Naive B cell (primary cell): ENCODE data around the gene MIB1. TPM values are rescaled to one million over a fixed set of nuclear protein-coding genes. Genes with fewer than 3 reads are reported as not detected.

Source experiments
- ATAC-seq, 2 donors: fragments of 150-1000 bp; cut with Tn5 transposase; 2 replicates each; pipeline ENCODE4 v1.10.0; 2021; ENCODE audit warnings: low read depth in 2 of 2, mild to moderate bottlenecking in 2 of 2, moderate library complexity in 2 of 2
- DNase-seq: peaks from one replicate; pipeline ENCODE4 v3.0.0; 2022
- H3K27ac Mint-ChIP-seq, 6 donors: one replicate each; pipeline ENCODE4 v1.8.0; 2020 to 2022; ENCODE audit warnings: mild to moderate bottlenecking in 6 of 6, mixed read lengths in 6 of 6, moderate library complexity in 5 of 6, inconsistent platforms in 2 of 6
- H3K27me3 Mint-ChIP-seq, 3 donors: one replicate each; pipeline ENCODE4 v1.8.0; 2021 to 2022; ENCODE audit warnings: mixed read lengths in 3 of 3, mild to moderate bottlenecking in 1 of 3
- H3K36me3 Mint-ChIP-seq, 2 donors: one replicate each; pipeline ENCODE4 v1.8.0; 2020 to 2022; ENCODE audit warnings: mixed read lengths in 2 of 2, inconsistent platforms in 1 of 2, mild to moderate bottlenecking in 1 of 2
- H3K4me1 Mint-ChIP-seq, 3 donors: one replicate each; pipeline ENCODE4 v1.8.0; 2020 to 2022; ENCODE audit warnings: mixed read lengths in 3 of 3, inconsistent platforms in 1 of 3, mild to moderate bottlenecking in 1 of 3, moderate library complexity in 1 of 3
- H3K4me3 Mint-ChIP-seq, 8 donors: one replicate each; pipeline ENCODE4 v1.8.0; 2020 to 2022; ENCODE audit warnings: mild to moderate bottlenecking in 8 of 8, mixed read lengths in 8 of 8, moderate library complexity in 8 of 8, inconsistent platforms in 2 of 8
- H3K9me3 Mint-ChIP-seq, 7 donors: one replicate each; pipeline ENCODE4 v1.8.0; 2020 to 2022; ENCODE audit warnings: mixed read lengths in 7 of 7, mild to moderate bottlenecking in 5 of 7, inconsistent platforms in 2 of 7, moderate library complexity in 1 of 7
- polyA plus RNA-seq, 6 donors: library from polyadenylated mRNA; unstranded; fragments of 300-500 nt; fragmentation: Illumina TruSeq; gene quantifications; one replicate each; pipeline ENCODE4 v1.2.3, GENCODE V29; 2021; ENCODE audit warnings: low read depth in 6 of 6

Gene MIB1
- polyA plus RNA-seq, 6 donors from 2014 or later = 2.6 to 6.1 (median 4.1) TPM

DNA sequence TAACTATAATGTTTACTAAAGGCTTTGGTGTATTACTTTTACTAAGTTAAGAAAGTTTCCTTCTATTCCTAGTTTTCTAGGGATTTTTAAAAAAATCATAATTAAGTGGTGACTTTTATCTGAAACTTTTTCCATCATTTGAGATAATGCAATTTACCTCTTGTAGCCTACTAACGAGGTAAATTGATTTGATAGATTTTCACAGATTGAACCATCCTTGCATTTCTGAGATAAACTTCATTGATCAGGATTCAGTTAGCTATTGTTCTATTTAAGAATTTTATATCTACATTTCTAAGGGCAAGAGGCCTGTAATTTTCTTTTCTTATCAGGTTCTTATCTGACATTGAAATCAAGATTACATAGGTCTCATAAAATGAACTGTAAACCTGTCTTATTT is 178.1 kb downstream of the MIB1 start:
- H3K27ac Mint-ChIP-seq = no peak overlapping the region
- no peaks in the 10 kb centered on the region for H3K4me1 Mint-ChIP-seq

More for the DNA sequence above, 178.1 kb downstream of the MIB1 start:
- Mint-ChIP-seq H3K36me3 (peaks cover 0 to 5% of the 10 kb centered on the region in 2 donors), H3K9me3 (peaks cover 5 to 36% (median 11%) of the 10 kb centered on the region in 7 donors), H3K27me3 (peaks cover 5 to 10% (median 9%) of the 10 kb centered on the region in 3 donors), H3K4me3 (no peak overlapping the region)
- ATAC-seq = no peak
- no peak for DNase-seq

Other genes starting within 250 kb of the MIB1 start
- 10 to 100 TPM in 2 of 6 donors, 1 to 10 TPM in 4; 2.8 to 13.5 (median 9.6) TPM for gene ESCO1, start 140.1 kb upstream of the MIB1 start, polyA plus RNA-seq
- 10 to 100 TPM; 46.7 to 95.9 (median 88.3) TPM for gene SNRPD1, start 128.5 kb upstream of the MIB1 start, polyA plus RNA-seq
- gene ABHD3, start 36.0 kb upstream of the MIB1 start, polyA plus RNA-seq = 10 to 100 TPM; 15.2 to 24.3 (median 19.3) TPM